MCF 10A (cell line): ENCODE data around the gene HEMK1. TPM values are rescaled to one million over a fixed set of nuclear protein-coding genes. Genes with fewer than 3 reads are reported as not detected.

Source experiments
- Bru-seq: library from RNA; stranded (reverse); fragments of 400-500 nt; gene quantifications from one replicate; lab custom pipeline; 2021; lab: Mats Ljungman, UMichigan
- BruChase-seq, 2 experiments: library from RNA; stranded (reverse); fragments of 400-500 nt; gene quantifications; one replicate each; lab custom pipeline; 2021; lab: Mats Ljungman, UMichigan
- BruUV-seq: library from RNA; stranded (reverse); fragments of 400-500 nt; replicated peaks from 2 replicates; lab custom pipeline; 2021; lab: Mats Ljungman, UMichigan
- CTCF ChIA-PET: fragments of 300-600 bp; sonication (Branson Sonifier 250); formaldehyde crosslinking; extraction: SDS; loops from one replicate; lab custom pipeline; 2021; ENCODE audit warnings: antibody characterized with exemption, inconsistent platforms; lab: Yijun Ruan, JAX
- POLR2A ChIA-PET: fragments of 300-600, 350-650 bp; sonication (Branson Sonifier 250); formaldehyde crosslinking; extraction: SDS; loops from one replicate; lab custom pipeline; 2020; ENCODE audit warnings: antibody characterized with exemption, inconsistent platforms; lab: Yijun Ruan, JAX
- DNase-seq: peaks from one replicate; pipeline ENCODE4 v3.0.0-alpha.2; 2018; ENCODE audit not compliant: unreplicated experiment
- H3K27ac Mint-ChIP-seq: one replicate; pipeline ENCODE4 v1.8.0; 2022; ENCODE audit warnings: mild to moderate bottlenecking, low read depth, mixed read lengths; ENCODE audit not compliant: unreplicated experiment
- H3K27me3 Mint-ChIP-seq: one replicate; pipeline ENCODE4 v1.8.0; 2022; ENCODE audit warnings: mixed read lengths; ENCODE audit not compliant: insufficient read depth, unreplicated experiment
- H3K36me3 Mint-ChIP-seq: one replicate; pipeline ENCODE4 v1.8.0; 2022; ENCODE audit warnings: mild to moderate bottlenecking, moderate library complexity, mixed read lengths; ENCODE audit not compliant: insufficient read depth, unreplicated experiment
- H3K4me1 Mint-ChIP-seq: one replicate; pipeline ENCODE4 v1.8.0; 2022; ENCODE audit warnings: mixed read lengths; ENCODE audit not compliant: insufficient read depth, unreplicated experiment
- H3K4me3 Mint-ChIP-seq: one replicate; pipeline ENCODE4 v1.8.0; 2022; ENCODE audit warnings: mild to moderate bottlenecking, moderate library complexity, mixed read lengths; ENCODE audit not compliant: unreplicated experiment
- H3K9me3 Mint-ChIP-seq: one replicate; pipeline ENCODE4 v1.8.0; 2022; ENCODE audit warnings: mixed read lengths; ENCODE audit not compliant: unreplicated experiment
- CTCF ChIP-seq: fragments of 200-600 bp; IDR thresholded peaks from one replicate; pipeline ENCODE4 v1.8.0; 2022; ENCODE audit warnings: antibody characterized with exemption, mild to moderate bottlenecking; ENCODE audit not compliant: unreplicated experiment
- intact Hi-C: fragments of 100-400 bp; cut with micrococcal nuclease; formaldehyde crosslinking; loops from 2 replicates; pipeline ENCODE4 v1.14.1; 2022
- long read RNA-seq: library from polyadenylated mRNA; stranded (forward); transcript quantifications from one replicate; pipeline ENCODE4 v2.0.0, GENCODE V29; 2022
- total RNA-seq: library from RNA; stranded (reverse); gene quantifications from 2 replicates; pipeline ENCODE4 v1.2.3, GENCODE V29; 2022

The HEMK1 gene
- 19.9 and 23.8 TPM in 2 replicates for total RNA-seq
- percentile 66 among the genes with signal in this experiment for Bru-seq, nascent RNA
- percentile 74 among the genes with signal in this experiment for BruChase-seq, experiment 1, labeled RNA remaining after a 6-hour chase
- BruChase-seq, experiment 2, labeled RNA remaining after a 2-hour chase: percentile 72 among the genes with signal in this experiment
- long read RNA-seq, full-length matches to known transcripts: 22 of 37 reads
- long read RNA-seq, partial matches to known transcripts: 4 of 37 reads
- long read RNA-seq, other reads (novel, unspliced or antisense): 11 of 37 reads

DNA sequence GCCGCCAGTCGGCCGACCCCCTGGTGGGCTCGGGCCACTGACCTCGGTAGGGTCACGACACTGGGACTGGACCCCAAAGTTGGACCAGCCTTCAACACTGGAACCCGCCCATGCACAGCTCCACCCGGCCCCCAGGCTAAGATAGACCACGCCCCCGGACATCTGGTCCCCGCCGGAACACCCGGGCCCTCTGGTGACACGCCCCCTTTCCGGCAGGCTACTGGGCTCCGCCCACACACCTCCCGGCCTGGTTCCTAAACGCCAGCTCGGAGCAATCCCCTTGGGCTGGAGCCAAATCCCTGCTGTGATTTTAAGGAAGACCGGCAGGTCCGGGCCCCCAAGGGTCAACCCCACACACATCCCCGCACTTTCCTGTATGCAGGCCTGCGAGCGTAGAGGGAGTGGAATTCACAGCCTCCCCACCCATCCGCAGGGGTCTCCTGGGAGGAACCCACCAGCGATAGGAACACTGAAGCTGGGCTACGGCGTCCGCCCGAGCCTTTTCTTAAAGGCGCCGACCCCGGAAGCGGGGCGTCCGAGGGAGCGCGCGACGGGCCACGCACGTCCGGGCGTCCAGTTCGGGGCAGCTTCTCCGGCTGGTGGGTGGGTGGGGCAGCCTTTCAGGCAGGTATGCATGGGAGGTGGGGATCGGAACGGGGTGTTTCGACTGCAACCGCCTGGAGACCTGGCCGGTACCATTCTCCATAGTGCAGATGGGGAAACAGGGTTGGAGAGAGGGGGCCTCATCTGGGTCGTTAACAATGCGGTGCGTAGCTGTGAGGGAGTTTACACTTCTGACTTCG, at the start of gene HEMK1:
TSS of gene HEMK1 (plus strand) at position 576 of the 803 bp plus-strand sequence. CDS start 1,583 bp downstream, outside the sequence.
- H3K4me1 Mint-ChIP-seq: no peaks in the 10 kb centered on the region
- no peak for TF ChIP-seq CTCF
- peak; percentile 94 for DNase-seq
- ChIA-PET CTCF (interaction anchor here (0.6 to 15.8 kb wide), 10 partner anchors 14 to 821 kb away, joined by 3 to 397 read pairs (median 6); partner anchors contain the start of genes CISH, MANF, MAPKAPK3 and RBM15B), POLR2A (interaction anchor here (0.6 to 5.4 kb wide), 26 partner anchors 8 to 1372 kb away, joined by 3 to 63 read pairs (median 4); partner anchors contain the start of genes CISH, CYB561D2, DCAF1 and HYAL3)
- no peaks in the 10 kb centered on the region for H3K9me3 Mint-ChIP-seq
- intact Hi-C loops: loop anchor here (1.0 kb wide), 1 partner anchor 32 kb away; no protein-coding TSS in a partner anchor
- no peaks in the 10 kb centered on the region for H3K27me3 Mint-ChIP-seq
- no peaks in the 10 kb centered on the region for H3K36me3 Mint-ChIP-seq
- H3K4me3 Mint-ChIP-seq: peak within 1 kb of the TSS; percentile 91
- peak within 1 kb of the TSS; percentile 95 for H3K27ac Mint-ChIP-seq
- BruUV-seq: no TSS peak

- no peak overlapping the region for H3K4me3 Mint-ChIP-seq
- H3K4me1 Mint-ChIP-seq: no peaks in the 10 kb centered on the region
- POLR2A ChIA-PET: interaction anchor here (0.6 kb wide), 1 partner anchor 55 kb away, joined by 3 read pairs; no protein-coding TSS in a partner anchor
- no peaks in the 10 kb centered on the region for H3K9me3 Mint-ChIP-seq
- DNase-seq: no peak
- H3K36me3 Mint-ChIP-seq: no peaks in the 10 kb centered on the region
- CTCF ChIA-PET: interaction anchor here (0.5 to 3.3 kb wide), 6 partner anchors 26 to 164 kb away, joined by 3 to 13 read pairs (median 3); no protein-coding TSS in a partner anchor
- no peak for TF ChIP-seq CTCF
- H3K27ac Mint-ChIP-seq: no peak overlapping the region
- intact Hi-C loops: no loop called here
- no TSS peak for BruUV-seq
- H3K27me3 Mint-ChIP-seq: peaks cover 42% of the 10 kb centered on the region
Measured at GRCh38 chr3:50520849-50521248, 48.5 kb upstream of the HEMK1 start.

- peaks cover 42% of the 10 kb centered on the region for H3K27me3 Mint-ChIP-seq
- H3K4me1 Mint-ChIP-seq: no peaks in the 10 kb centered on the region
- no peak overlapping the region for H3K27ac Mint-ChIP-seq
- DNase-seq: no peak
- H3K4me3 Mint-ChIP-seq: no peak overlapping the region
- no peaks in the 10 kb centered on the region for H3K36me3 Mint-ChIP-seq
- intact Hi-C loops: no loop called here
- CTCF ChIA-PET: interaction anchor here (0.6 to 3.4 kb wide), 9 partner anchors 16 to 480 kb away, joined by 3 to 32 read pairs (median 4); no protein-coding TSS in a partner anchor
- no peaks in the 10 kb centered on the region for H3K9me3 Mint-ChIP-seq
- BruUV-seq: no TSS peak
- TF ChIP-seq CTCF: no peak
- POLR2A ChIA-PET: interaction anchor here (0.6 kb wide), 1 partner anchor 56 kb away, joined by 3 read pairs; no protein-coding TSS in a partner anchor
Measured at GRCh38 chr3:50521572-50521971, 47.8 kb upstream of the HEMK1 start.
